Thoracic aorta (tissue), 2 donors: ENCODE results near the gene SCUBE1. TPM values are rescaled to one million over a fixed set of nuclear protein-coding genes. Genes with fewer than 3 reads are reported as not detected.

ENCODE experiments used
- ATAC-seq: fragments of 150-250 bp; one replicate; pipeline ENCODE4 v1.8.0; 2017; ENCODE audit warnings: low read depth; ENCODE audit not compliant: insufficient number of reproducible peaks, low FRiP score
- DNase-seq: peaks from one replicate; pipeline ENCODE4 v3.0.0-alpha.2; 2020; ENCODE audit warnings: low spot score
- H3K27ac ChIP-seq, 2 donors: fragments of 200-600 bp; sonication (generic); 1 replicate in 1 of 2; 2 replicates in 1 of 2; pipeline ENCODE4 v1.5.1; 2016; ENCODE audit warnings: mild to moderate bottlenecking in 2 of 2, moderate library complexity in 2 of 2
- H3K27me3 ChIP-seq: fragments of 200-600 bp; sonication (generic); replicated peaks from 2 replicates; pipeline ENCODE4 v1.6.0; 2016; ENCODE audit warnings: mild to moderate bottlenecking; ENCODE audit not compliant: insufficient read depth
- H3K36me3 ChIP-seq: fragments of 200-600 bp; sonication (generic); one replicate; pipeline ENCODE4 v1.5.1; 2016
- H3K4me1 ChIP-seq, 2 donors: fragments of 200-600 bp; sonication (generic); 1 replicate in 1 of 2; 2 replicates in 1 of 2; pipeline versions ENCODE4 v1.5.1 to v1.6.0; 2016; ENCODE audit warnings: low read depth in 2 of 2, mild to moderate bottlenecking in 1 of 2; ENCODE audit not compliant: control insufficient read depth in 1 of 2
- H3K4me3 ChIP-seq: fragments of 200-600 bp; sonication (generic); 2 replicates; pipeline ENCODE4 v1.5.1; 2016; ENCODE audit warnings: mild to moderate bottlenecking
- H3K9me3 ChIP-seq: fragments of 200-600 bp; sonication (generic); 2 replicates; pipeline ENCODE4 v1.5.1; 2016
- total RNA-seq, 2 donors: library from RNA; depleted of rRNA; stranded (reverse); fragments of >200 nt; gene quantifications; one replicate each; pipeline versions ENCODE4 v1.1.0 to v1.2.3, GENCODE V29; 2016
- TF ChIP-seq, protein P1 (sequence below): fragments of 200-600 bp; sonication (generic); IDR thresholded peaks from one replicate; pipeline ENCODE4 v1.5.1; 2019; ENCODE audit warnings: antibody characterized with exemption

SCUBE1 gene
- total RNA-seq, 2 donors from 2014 or later, result 6.0 to 25.0 TPM

DNA sequence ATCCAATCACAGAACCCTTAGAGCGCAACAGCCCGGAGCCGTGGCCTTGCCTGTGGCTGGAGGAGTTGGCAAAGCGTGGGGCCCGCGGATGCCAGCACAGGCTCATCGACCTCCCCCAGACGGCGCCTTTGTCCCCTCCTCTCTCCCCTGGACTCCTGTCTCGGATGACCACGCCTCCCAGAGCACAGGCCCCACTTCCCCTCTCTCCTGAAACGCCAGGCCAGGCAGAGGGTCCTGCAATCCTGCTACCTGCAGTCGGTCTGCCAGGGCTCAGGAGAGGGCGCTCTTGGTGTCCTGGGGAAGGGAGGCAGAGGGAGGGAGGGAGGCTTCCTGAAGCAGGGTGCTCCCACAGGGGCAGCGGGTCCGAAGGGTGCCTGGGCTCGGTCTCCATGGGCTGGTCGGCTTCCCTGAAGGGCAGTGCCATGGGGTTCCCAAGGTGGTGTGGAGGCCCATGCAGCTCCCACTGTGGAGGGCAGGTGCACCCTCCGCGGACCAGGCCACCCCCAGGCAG is 139.6 kb downstream of the SCUBE1 start:
- DNase-seq (no peak), ATAC-seq (no peak)
- Histone ChIP-seq H3K27me3 (no peaks in the 10 kb centered on the region), H3K36me3 (no peaks in the 10 kb centered on the region), H3K4me1 (no peaks in the 10 kb centered on the region), H3K4me3 (no peak overlapping the region), H3K9me3 (no peaks in the 10 kb centered on the region), H3K27ac (no peak overlapping the region)
- TF ChIP-seq, protein P1, sequence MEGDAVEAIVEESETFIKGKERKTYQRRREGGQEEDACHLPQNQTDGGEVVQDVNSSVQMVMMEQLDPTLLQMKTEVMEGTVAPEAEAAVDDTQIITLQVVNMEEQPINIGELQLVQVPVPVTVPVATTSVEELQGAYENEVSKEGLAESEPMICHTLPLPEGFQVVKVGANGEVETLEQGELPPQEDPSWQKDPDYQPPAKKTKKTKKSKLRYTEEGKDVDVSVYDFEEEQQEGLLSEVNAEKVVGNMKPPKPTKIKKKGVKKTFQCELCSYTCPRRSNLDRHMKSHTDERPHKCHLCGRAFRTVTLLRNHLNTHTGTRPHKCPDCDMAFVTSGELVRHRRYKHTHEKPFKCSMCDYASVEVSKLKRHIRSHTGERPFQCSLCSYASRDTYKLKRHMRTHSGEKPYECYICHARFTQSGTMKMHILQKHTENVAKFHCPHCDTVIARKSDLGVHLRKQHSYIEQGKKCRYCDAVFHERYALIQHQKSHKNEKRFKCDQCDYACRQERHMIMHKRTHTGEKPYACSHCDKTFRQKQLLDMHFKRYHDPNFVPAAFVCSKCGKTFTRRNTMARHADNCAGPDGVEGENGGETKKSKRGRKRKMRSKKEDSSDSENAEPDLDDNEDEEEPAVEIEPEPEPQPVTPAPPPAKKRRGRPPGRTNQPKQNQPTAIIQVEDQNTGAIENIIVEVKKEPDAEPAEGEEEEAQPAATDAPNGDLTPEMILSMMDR, result no peak

DNA sequence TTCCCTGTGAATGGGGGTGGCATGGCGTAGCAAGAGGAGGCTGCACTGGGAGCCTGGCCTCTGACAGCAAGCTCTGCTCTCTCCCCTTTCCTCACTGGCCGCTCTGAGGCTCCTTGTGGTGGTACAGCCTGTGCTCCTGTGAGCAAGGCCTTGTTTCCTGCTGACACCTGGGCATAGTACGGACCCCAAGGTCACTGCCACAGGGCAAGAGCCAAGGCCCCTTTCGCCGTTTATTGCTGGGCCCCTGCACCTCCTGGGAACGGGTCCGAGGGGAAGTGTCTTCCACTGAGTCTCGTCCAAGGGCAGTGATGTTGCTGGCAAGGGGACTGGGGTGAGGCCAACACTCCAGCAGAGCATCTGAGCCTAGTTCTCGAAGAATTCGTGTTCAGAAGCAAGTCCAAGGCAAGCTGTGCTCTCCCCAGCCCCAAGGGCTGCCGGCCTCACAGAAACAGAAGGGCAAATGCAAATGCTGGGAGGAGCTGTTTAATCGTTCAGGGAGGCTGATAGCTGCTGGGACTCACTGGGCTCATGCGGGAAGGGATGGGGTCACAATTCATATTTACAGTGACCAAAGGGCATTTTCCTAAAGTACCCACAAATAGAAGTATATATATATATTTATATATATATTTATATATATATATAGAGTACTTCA is 140.3 kb downstream of the SCUBE1 start:
- TF ChIP-seq, protein P1, result no peak
- Histone ChIP-seq H3K27me3 (no peaks in the 10 kb centered on the region), H3K27ac (no peak overlapping the region), H3K4me1 (no peaks in the 10 kb centered on the region), H3K36me3 (no peaks in the 10 kb centered on the region), H3K4me3 (no peak overlapping the region), H3K9me3 (no peaks in the 10 kb centered on the region)
- no peak for DNase-seq
- no peak for ATAC-seq

DNA sequence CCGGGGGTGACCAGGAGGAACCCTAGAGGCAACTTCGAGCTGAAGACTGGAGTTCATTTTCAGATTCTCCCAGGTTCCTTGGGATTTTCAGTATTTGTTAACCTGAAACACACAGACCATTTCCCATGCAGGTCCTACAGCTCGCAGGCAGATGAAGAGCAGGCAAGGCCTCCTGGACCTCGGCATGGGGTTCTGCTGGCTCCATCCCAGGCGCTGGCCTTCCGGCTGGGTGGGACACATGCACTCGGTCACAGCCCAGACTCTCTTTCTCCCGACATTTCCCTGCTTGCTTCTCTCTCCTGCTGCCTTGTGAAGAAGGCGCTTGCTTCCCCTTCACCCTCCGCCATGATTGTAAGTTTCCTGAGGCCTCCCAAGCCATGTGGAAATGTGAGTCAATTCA is 140.8 kb downstream of the SCUBE1 start:
- Histone ChIP-seq H3K9me3 (no peaks in the 10 kb centered on the region), H3K27me3 (no peaks in the 10 kb centered on the region), H3K27ac (no peak overlapping the region), H3K36me3 (no peaks in the 10 kb centered on the region), H3K4me1 (no peaks in the 10 kb centered on the region), H3K4me3 (no peak overlapping the region)
- ATAC-seq (no peak), DNase-seq (no peak)
- TF ChIP-seq, protein P1, result no peak

DNA sequence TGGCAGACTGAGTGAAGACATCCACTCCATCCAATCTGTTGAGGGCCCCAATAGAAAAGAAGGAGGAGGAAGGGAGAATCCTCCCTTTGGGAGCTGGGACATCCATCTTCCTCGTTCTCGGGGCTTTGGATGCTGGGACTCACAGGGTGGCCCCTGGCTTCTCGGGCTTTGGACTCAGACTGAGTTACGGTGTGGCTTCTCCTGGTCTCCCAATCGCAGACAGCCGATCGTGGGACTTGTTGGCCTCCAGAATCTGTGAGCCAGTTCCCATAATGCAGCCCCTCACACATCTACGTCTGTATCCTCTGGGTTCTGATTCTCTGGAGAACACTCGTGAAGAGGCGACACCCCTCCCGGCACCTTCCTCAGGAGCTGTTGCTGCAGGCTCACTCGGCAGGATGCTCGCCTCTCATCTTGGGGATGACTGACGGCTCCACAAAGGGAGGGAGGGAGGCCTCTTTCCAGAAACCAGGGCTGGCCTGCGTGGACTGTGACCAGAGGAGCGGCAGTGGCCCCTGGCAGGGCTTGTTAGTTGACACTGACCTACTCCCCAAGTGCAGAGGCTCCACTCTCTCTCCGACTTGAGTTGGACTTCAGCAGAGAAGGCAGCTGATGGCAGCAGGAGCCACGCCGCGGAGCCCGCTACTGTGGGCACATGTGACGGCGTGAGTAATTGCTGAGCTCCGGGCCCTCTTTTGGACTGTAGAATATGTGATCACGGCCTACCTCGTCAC is 141.5 kb downstream of the SCUBE1 start:
- TF ChIP-seq, protein P1, result no peak
- DNase-seq (no peak), ATAC-seq (no peak)
- Histone ChIP-seq H3K9me3 (no peaks in the 10 kb centered on the region), H3K36me3 (no peaks in the 10 kb centered on the region), H3K27ac (no peak overlapping the region), H3K4me3 (no peak overlapping the region), H3K27me3 (no peaks in the 10 kb centered on the region), H3K4me1 (no peaks in the 10 kb centered on the region)

DNA sequence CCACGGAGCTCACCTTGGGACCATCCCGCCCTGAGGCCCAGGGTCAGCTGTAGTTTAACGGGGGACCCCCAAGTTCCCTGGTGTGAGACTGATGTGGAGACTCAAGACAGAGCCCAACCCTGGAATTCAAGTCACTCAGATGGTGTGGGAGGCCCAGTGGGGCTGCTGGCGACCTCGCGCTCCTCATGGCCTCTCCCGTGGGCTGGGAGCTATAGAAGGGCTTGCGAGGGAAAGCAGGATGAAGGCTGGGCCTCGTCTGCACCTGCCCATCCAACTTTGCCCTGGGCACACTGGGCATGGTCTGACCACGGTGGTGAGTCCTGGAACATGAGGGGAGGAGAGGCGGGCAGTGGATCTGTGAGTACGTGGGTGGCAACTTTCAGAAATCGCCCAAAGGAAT is 142.6 kb downstream of the SCUBE1 start:
- DNase-seq (no peak), ATAC-seq (no peak)
- TF ChIP-seq, protein P1, result no peak

More for the DNA sequence above, 142.6 kb downstream of the SCUBE1 start:
- Histone ChIP-seq H3K27ac (no peak overlapping the region), H3K27me3 (no peaks in the 10 kb centered on the region), H3K4me1 (no peaks in the 10 kb centered on the region), H3K4me3 (no peak overlapping the region), H3K9me3 (no peaks in the 10 kb centered on the region), H3K36me3 (no peaks in the 10 kb centered on the region)
